Activated CD4-positive, alpha-beta T cell treated with anti-CD3 and anti-CD28 coated beads, Interleukin-2, amount 50 U/mL, for 1 hour (primary cell): ENCODE measurements around the gene MPRIP.
"Not testable (repeated sequence)": the region's sequence is repeated elsewhere in the genome, so short reads cannot be mapped to it uniquely, and the experiment has no call there.

Source experiments
- DNase-seq: peaks from one replicate; pipeline ENCODE4 v3.0.0-alpha.2; 2020

Gene MPRIP

GRCh38 chr17:17191961-17192381, 149.7 kb downstream of the MPRIP start:
- no peak for DNase-seq

DNA sequence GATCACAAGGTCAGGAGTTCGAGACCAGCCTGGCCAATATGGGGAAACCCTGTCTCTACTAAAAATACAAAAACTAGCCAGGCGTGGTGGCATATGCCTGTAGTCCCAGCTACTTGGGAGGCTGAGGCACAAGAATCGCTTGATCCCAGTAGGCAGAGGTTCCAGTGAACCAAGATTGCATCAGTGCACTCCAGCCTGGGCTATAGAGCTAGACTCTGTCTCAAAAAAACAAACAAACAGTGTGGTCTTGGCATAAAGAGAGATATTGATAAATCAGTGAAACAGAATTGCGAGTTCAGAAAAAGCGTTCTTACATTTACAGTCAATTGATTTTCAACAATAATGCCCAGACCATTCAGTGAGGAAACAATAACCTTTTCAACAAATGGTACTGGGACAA, 153.2 kb downstream of the MPRIP start:
- not testable (repeated sequence) for DNase-seq

DNA sequence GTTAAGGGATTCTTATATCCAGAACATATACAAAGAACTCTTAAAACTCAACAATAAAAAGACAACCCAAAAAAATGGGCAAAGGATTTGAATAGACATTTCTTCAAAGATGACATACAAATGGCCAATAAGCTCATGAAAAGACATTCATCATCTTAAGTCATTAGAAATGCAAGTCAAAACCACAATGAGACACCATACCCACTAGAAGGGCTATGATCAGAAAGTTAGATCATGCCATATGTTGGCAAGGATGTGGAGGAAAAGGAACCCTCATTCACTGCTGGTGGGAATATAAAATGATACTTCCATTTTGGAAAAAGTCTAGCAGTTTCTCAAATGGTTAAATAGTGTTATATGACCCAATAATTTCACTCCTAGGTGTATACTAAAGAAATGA, 154.5 kb downstream of the MPRIP start:
- DNase-seq, result no peak

- no peak for DNase-seq
Measured at GRCh38 chr17:17198281-17198680, 156.0 kb downstream of the MPRIP start.

- no peak for DNase-seq
Measured at GRCh38 chr17:17200311-17200710, 158.1 kb downstream of the MPRIP start.

DNA sequence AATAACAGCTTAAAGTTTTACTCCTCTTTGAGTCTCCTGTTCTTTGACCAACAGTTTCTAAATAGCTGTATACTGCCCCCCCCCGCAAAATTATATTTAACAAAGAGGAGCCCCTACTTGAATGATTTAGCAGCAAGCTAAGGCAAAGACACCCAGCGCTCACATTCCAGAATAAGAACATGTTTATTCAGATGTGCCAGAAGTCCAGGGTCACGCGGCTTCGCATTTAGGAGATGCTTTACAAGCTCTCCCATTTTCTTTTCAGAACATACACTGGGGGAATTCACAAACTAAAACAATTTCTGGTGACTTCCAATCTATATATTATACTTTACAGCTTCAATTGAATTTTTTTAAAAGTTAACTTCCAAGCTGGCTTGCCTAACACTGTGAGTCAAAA, 158.6 kb downstream of the MPRIP start:
- DNase-seq, result no peak

DNA sequence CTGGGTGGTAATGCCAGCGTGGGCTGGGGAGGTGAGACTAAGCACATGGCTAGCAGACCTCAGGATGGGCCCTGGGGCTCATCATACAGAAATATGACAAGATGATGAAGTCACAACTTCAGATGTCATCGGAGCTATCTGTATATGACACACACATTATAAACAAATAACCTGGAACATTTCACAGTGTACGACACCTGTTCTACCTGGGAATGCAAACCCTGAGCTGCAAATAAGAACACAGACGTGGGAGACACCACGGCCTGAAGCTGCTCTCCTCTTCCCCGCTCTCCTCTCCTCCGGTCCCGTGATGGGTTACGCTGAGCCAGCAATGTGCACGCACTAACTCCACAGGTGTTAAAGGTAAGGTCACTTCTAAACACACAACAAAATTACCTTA, 159.0 kb downstream of the MPRIP start:
- no peak for DNase-seq

DNA sequence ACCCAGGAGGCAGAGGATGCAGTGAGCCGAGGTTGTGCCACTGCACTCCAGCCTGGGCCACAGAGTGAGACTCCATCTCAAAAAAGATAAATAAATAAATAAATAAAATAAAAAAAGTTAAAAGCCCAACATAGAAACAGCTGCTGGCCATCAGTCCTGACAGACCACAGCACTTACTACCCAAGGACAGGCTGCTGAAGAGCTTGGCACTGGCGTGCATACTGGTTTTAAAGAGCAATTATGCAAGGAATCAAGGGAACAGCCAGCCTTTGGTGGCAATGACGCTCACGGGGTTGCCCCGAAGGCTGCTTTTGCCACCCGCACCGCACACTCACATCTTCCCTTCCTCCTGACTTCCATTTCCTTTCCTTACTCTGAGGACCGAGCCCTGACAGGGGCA, 159.7 kb downstream of the MPRIP start:
- no peak for DNase-seq

DNA sequence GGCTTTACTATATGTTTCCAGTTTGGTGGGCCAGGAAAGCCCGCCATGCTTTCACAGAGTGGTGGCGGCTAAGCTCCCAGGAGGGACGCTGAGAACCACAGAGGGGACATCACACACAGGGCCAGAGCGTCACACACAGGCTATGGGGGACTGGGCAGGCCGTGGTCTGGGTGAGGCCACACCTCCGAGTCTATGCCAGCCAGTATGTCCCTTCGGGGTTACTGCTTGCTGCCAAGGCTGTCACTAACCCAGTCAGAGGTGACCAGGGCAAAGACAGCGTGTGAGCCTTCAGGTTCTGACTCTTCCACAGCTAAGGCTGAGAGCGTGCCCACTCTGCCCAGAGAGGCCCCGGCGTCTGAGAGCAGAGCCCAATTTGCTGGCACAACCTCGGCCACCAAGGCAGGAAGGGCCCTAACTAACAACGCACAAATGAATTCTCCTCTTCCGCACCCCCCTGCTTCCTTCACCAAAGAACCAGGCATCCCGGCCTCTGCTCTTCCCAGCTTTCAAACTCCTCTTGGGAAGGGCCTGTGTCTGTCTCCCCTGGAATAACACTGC, 161.0 kb downstream of the MPRIP start:
- DNase-seq, result no peak

GRCh38 chr17:17204041-17204591, 161.9 kb downstream of the MPRIP start:
- DNase-seq, result no peak

- DNase-seq, result no peak
Measured at GRCh38 chr17:17204635-17205231, 162.5 kb downstream of the MPRIP start.

GRCh38 chr17:17205368-17206123, 163.3 kb downstream of the MPRIP start:
- peak; percentile 58 for DNase-seq

DNA sequence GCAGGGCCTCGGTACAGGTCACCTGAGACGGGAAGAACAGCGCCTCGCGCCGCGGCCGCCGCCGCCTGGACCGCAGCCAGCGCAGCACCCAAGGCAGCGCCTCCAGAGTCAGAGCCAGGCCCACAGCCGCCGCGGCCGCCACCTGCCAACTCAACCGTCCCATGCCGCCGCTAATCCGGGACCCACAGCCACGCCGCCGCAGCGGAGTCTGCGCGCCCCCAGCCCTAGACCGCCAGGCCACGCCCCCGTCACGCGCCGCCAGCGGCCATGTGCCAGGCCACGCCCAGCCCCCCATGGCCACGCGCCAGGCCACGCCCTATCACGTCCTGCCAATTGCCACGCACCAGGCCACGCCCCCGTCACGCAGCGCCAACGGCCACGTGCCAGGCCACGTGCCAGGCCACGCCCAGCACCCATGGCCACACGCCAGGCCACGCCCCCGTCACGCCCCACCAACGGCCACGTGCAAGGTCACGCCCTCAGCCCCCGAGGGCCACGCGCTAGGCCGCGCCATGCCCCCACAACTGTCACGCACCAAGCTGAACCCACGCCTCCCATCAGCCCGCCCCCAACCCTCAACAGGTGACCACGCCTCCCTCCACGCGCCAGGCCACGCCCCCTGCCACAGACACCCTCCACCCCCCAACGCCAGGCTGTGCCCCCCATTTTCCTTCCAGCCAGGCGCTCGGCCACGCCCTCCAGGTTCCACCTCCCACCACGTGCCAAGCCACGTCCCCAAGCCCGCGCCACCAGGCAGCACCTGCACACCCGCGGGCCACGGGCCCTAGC, 164.1 kb downstream of the MPRIP start, which contains the start of gene PLD6:
TSS of gene PLD6 (minus strand) at position 210 of the 789 bp plus-strand sequence. CDS start at position 163, 47 bp downstream.
- DNase-seq, result peak; percentile 93

- DNase-seq, result no peak
Measured at GRCh38 chr17:17206913-17207335, 164.7 kb downstream of the MPRIP start.

GRCh38 chr17:17207998-17208397, 165.7 kb downstream of the MPRIP start:
- no peak for DNase-seq

DNA sequence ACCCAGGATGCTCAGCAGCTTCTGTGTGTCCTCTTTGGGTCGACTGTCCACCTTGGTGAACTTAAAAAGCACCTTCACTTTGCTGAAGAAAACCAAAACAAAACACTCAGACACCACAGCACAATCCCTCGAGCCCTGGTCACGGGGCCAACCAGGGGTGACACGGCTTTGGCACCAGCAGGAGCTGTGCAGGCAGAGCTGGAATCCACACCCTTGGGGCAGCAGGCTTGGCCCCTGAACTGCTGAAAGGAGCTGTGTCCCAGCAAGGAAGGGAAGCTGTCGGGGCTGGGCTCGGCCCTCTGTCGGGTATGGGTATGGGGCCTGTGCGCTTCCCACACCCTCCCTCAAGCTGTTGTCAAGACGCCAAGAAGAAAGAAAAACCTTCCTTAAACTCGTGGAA, 171.5 kb downstream of the MPRIP start:
- DNase-seq, result no peak

- no peak for DNase-seq
Measured at GRCh38 chr17:17214646-17215436, 172.6 kb downstream of the MPRIP start.

- no peak for DNase-seq
Measured at GRCh38 chr17:17215575-17215974, 173.3 kb downstream of the MPRIP start.

DNA sequence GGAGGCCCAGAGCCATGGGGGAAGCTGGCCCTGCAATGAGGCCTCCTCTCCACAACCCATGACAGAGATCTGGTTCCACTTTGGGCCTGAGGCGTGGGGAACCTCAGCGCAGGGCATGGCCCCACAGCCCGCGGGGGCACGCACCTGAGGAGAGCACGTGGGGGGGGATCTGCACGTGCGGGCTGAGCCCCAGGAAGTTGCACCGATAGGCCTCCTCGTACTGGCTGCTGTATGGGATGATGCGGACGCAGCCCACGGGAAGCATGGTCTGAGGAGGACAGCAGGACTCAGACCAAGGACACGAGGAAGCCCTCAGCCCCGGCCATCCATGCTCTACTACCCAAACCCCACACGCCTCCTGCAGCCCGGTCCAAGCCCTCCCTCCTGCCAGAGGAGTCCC, 174.0 kb downstream of the MPRIP start:
- no peak for DNase-seq

GRCh38 chr17:17216776-17217175, 174.5 kb downstream of the MPRIP start:
- DNase-seq, result no peak

DNA sequence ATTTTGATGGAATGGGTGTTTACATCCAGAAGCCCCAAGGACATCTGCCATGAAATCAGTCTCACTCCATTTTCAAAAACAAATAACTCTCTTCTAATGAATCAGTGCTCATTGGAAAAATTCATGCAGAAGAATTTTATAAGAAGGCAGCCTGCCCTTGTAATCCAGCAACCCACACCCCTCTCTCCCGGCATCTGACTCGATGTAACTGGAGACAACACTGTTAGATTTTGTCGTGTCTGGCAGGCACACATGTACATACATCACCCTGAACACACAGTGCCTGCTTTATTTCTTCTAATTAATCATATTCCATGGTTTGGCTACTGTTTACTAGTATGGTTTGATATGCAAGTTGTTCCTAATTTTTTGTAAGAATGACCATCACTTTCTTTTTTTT, 175.7 kb downstream of the MPRIP start:
- DNase-seq, result no peak

DNA sequence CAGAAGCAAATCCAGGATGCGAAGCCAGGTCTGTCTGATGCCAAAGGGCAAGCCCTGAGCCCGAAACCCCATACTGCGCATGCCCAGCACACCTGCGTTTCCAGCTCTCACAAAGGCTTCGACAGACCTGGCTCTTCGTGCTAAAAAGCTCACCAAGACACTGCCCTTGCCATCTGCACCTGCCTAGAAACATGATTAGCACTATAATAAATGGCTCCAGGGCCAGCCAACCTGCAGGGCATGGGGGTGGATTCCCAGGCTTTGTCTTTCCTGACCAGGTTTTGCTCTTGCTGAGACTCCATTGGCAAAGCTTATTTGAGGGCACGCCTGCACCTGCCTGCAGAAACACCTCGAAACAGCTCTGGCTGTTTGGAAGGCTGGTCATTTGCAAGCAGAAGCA, 178.3 kb downstream of the MPRIP start:
- DNase-seq, result no peak
